ENCODE measurements around the gene HECA.
"Not testable (repeated sequence)": the region's sequence is repeated elsewhere in the genome, so short reads cannot be mapped to it uniquely, and the experiment has no call there.

Gene HECA, protein sequence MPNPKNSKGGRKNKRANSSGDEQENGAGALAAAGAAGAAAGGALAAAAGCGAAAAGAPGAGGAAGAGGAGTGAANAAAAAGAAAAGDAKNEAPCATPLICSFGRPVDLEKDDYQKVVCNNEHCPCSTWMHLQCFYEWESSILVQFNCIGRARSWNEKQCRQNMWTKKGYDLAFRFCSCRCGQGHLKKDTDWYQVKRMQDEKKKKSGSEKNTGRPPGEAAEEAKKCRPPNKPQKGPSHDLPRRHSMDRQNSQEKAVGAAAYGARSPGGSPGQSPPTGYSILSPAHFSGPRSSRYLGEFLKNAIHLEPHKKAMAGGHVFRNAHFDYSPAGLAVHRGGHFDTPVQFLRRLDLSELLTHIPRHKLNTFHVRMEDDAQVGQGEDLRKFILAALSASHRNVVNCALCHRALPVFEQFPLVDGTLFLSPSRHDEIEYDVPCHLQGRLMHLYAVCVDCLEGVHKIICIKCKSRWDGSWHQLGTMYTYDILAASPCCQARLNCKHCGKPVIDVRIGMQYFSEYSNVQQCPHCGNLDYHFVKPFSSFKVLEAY

DNA sequence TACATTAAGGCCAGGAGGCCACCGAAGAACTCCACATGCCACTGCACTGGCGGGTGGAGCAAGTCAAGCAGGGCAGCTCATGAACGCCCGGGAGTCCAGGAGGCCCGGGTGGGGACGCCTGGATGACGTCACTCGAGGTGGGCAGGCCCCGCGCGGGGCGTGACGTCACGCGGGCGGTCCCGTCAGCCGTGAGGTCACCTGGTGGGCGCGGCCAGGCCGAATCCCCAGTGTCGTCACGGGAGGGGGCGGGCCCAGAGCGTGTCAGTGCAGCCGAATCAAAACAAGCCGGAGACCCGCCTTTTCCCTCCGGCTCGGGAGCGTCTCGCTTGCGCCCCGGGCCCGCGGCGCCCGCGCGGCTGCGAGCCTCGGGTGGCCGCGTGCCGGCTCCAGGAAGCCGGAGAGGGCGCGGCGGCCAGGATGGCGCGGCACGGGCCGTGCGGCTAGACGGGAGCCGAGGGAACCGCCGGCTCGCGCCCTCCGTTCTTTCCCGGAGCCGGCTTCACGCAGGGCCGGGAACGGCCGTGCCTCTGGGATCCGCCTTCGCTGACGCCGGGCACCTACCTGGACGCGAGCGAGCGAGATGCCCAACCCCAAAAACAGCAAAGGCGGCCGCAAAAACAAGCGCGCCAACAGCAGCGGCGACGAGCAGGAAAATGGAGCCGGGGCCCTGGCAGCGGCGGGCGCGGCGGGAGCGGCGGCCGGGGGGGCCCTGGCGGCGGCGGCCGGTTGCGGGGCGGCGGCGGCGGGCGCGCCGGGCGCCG lies at the start of gene HECA:
TSS of gene HECA (plus strand) at position 264 of the 761 bp plus-strand sequence. CDS start at position 581, 317 bp downstream.
- DNase-seq (ENCODE audit: low read depth) = peak; percentile 67

DNA sequence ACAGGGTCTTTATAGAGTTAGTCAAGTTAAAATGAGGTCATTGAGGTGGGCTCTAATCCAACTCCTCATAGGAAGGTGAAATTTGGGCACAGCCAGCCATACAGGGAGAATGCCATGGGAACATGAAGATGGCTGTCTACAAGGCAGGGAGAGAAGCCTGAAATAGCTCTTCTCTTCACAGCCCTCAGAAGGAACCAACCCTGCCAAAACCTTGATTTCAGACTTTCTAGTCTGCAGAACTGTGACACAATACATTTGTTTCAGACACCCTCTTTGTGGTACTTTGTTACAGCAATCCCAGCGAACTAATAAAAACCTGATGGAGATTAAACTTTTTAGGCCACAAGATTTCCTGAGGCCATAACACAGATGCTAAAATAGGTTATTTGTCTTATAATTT lies 43.1 kb upstream of the HECA start:
- no peak for DNase-seq (ENCODE audit: low read depth)

DNA sequence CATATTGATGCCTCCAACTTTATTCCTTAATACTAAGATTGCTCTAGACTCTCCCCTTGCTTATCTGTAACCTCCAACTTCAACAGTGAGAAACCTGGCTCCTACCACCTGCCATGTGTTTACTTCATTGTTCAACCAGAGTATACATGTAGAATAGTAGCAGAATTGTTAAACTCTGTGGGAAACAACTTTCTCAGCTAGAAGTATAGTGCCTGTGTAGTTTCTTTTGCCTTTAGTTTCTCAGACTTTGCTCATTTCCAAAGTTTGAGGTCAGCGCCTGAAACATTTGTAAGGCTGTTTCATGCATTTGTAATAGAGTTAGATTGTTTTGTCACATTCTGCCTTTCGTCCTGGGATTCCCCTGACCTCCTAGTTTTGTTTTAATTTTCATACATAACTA lies 34.9 kb upstream of the HECA start:
- DNase-seq (ENCODE audit: low read depth) = no peak

DNA sequence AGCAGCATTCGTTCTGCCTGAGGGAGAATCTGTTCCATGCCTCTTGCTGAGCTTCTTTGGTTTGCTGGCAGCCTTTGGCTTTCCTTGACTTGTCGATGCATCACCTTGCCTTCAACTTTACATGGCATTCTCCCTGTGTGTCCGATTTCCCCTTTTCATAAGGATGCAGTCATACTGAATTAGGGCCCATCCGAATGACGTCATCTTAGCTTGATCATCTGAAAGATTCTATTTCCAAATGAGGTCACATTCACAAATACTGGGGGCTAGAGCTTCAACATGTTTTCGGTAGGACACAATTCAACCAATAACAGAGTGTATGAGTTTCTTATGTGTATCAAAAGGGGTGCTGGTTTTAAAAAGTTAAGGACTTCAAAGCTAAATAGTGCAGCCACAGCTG lies 27.8 kb upstream of the HECA start:
- no peak for DNase-seq (ENCODE audit: low read depth)

DNA sequence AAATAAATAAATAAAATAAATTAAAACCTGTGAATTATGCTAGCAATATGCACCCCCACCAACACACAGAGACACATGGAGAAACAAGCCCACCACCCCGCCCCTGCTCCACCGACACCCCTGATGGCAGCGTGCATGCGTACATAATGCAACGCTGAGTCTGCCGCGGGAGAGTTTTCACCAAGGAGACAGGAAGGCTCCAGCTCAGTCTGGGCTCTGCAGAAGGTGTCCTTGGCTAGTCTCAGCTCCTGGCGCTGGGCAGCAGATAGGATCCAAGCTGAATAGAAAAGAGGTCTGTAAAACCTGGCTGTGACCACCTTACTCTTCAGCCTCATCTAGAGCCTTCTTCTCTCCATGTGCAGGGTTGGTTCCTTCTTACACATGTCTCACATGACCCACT lies 26.5 kb upstream of the HECA start:
- no peak for DNase-seq (ENCODE audit: low read depth)

DNA sequence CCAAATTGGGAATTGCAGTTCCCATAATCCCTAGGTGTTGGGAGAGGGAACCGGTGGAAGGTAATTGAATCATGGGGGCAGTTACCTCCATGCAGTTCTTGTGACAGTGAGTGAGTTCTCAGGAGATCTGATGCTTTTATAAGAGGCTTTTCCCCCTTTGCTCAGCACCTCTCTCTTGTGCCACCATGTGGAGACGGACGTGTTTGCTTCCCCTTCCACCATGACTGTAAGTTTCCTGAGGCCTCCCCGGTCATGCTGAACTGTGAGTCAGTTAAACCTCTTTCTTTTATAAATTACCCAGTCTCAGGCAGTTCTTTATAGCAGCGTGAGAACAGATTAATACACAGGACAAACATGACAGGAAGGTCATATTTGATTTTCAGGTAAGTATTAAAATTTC lies 25.3 kb upstream of the HECA start:
- DNase-seq (ENCODE audit: low read depth) = no peak

DNA sequence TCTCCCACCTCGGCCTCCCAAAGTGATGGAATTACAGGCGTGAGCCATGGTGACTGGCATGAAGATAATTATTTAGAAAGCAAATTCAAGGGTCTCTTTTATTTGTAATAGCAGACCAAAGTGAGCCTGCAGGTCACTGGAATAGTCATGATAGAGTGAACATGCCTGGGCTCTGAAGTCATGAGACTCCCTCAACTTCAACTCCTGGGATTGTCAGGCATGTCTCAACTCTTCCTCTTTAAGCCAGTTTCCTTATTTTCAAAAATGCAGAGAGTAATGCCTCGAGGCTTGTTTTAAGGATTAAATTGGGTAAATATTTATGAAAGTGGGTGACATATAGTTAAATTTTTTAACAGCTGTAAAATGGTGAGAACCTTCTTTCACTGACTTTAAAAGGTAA lies 22.7 kb upstream of the HECA start:
- no peak for DNase-seq (ENCODE audit: low read depth)

DNA sequence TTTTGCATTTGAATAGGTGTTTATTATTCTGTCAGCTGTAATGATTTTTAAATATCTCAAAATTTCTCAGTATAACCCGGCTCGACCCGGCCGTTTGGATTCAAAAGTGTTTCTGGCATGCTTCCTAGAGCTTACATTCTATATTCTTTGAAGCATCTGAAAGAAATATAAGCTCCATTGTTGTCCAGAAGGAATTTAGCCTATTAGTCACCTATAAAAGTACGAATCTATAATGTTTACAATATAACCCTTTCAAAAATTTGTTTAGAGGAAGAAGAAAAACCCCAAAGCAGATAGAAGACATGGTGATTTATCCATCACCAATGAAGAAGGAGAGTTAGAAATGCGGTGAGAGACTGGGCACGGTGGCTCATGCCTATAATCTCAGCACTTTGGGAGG lies 22.3 kb upstream of the HECA start:
- DNase-seq (ENCODE audit: low read depth) = no peak

DNA sequence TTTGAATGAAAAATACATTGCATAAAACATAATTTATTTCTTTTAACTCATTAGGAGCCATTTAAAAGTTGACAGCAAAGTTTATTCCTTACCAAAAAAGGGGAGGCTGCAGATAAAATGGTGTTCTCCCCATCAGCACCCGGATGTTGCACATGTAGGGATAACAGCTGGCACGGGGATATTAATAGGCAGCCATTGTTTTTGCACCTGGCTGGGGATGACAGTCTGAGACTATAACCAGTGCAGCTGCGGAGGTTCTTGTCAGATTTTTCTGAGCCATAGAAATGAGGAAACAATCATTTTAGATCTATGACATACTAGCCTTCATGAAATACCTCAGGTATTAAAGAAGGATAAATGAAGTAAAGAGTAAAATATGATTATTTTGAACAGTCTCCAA lies 20.1 kb upstream of the HECA start:
- no peak for DNase-seq (ENCODE audit: low read depth)

DNA sequence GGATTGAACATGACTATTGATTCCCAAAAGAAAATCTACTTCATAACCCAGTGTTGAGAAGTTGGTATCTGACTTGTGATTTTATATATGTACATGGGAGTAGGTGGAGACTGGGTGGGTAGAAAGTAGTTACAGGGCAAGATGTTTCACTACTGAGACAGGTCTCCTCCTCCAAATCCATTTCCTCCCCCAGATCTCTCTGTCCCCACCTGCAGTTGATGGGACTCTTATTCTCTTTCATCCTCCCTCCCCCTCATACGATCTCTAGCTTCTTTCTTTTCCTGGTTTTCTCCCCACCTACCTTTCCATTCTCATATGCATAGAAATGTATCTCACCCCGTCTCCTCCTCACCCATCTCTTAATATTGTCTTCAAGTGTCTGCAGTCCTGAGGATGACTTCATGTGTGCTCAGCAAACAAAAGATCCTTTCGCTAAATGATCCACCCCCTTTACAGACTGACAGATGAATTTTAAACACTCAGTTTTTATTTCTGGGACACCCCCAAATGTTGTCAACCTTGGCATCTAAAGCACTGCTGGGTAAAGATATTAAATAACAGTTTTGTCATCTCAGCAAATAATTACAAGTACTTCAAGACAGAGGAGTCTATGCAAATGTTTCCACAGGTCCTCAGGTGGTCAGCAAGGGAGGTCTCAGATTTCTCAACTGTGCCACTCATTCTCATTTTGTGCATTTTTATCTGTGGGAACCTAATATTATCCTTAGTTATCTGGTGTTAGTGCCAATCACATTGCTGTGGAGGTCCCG lies 18.7 kb upstream of the HECA start:
- DNase-seq (ENCODE audit: low read depth) = no peak

DNA sequence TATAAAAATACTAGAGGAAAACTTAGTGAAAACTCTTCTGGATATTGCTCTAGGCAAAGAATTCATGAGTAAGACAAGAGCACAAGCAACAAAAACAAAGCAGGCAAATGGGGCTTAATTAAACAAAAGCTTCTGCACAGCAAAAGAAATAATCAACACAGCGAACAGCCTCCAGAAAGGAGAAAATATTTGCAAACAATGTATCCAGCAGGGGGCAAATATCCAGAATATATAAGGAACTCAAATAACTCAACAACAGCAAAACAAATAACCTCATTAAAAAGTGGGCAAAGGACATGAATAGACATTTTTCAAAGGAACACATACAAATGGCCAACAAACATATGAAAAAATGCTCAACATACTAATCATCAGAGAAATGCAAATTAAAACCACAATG lies 17.1 kb upstream of the HECA start:
- no peak for DNase-seq (ENCODE audit: low read depth)

DNA sequence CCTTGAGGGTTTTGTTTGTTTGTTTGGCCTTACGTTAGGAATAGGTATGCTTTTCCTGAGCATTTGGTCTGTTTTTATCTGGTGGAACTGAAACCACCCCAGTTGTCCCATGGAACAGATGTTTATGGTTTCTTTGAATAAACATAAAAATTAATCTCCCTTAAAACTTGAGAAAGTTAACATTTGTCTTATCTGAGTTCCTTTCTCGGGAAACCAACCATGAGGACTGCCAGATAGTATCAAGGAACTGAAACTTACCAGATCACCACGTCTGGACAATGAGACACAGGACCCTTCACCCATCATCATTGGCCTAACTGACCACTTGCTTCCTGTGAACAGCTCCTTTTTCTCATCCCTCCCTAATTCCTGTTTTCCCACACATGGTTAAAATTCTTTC lies 15.3 kb upstream of the HECA start:
- no peak for DNase-seq (ENCODE audit: low read depth)

DNA sequence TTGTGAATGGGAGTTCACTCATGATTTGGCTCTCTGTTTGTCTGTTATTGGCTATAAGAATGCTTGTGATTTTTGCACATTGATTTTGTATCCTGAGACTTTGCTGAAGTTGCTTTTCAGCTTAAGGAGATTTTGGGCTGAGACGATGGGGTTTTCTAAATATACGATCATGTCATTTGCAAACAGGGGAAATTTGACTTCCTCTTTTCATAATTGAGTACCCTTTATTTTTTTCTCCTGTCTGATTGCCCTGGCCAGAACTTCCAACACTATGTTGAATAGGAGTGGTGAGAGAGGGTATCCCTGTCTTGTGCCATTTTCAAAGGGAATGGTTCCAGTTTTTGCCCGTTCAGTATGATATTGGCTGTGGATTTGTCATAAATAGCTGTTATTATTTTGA lies 12.1 kb upstream of the HECA start:
- DNase-seq (ENCODE audit: low read depth) = not testable (repeated sequence)

DNA sequence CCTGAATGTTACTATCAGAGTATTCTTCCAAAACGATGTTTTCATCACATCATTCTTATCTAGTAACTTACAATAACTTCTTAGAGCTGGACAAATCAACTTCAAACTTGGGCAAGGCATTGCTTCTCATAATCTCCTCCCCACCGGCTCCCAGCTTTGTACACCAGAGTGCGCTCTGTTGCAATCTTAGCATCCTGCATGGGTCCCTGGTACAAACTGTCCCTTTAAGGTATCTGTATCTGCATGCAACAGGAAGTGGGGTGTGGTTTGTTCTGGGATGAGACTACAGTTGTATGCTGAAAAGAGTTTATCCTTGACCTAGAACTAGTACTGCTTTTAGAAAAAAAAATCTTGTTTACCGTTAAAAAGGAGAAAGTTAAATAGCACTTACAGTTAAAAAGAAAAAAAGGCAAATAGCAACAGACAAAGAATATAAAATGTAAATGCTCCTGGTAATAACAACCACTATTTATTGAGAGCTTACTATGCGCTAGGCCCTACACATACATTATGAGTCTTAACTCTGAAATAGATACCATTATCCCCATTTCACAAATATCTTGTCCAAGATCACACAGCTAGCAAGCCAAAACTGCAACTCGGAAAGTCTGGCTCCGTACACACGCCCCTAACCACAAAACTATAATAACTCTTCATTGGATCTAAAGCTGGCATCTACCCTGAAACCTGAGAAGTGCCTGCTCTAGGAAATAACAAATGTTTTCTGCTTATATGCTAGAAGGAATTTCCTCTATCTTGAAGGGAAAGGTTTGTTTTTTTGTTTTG lies 9.8 kb upstream of the HECA start:
- DNase-seq (ENCODE audit: low read depth) = no peak

DNA sequence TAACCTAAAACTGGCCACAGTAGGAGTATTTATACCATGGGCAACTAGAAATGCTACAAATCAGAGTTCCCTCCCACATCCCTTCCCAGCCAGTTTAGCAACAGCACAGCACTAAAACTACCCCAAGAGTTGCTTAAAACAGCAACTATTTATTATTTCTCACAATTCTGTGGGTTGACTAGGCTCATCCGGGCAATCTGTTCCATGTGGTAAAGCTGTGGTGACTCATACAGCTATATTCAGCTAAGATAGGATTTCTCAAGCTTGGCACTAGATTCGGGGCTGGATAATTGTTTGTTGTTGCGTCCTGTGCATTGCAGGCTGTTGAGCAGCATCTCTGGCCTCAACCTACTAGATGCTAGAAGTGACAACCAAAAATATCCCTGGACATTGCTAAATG lies 8.6 kb upstream of the HECA start:
- DNase-seq (ENCODE audit: low read depth) = peak; percentile 39

DNA sequence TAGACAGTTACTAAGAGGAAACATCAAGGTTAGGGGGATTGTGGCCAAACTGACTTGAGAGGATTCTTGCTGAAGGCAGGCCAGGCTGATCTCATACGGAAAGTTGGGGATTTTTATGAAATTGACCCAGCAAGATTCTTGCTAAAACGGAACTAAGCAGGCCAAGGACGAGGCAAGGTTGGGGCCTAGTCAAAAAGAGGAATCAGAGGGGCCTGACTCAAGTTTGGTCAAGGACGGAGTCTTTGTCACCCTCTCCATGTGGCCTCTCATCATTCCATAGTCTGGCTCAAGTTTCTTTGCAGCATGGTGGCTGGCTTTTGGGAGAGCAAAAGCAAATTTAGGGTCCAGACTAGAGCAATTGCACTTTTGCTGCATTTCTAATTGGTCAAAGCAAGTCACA lies 7.9 kb upstream of the HECA start:
- DNase-seq (ENCODE audit: low read depth) = no peak

DNA sequence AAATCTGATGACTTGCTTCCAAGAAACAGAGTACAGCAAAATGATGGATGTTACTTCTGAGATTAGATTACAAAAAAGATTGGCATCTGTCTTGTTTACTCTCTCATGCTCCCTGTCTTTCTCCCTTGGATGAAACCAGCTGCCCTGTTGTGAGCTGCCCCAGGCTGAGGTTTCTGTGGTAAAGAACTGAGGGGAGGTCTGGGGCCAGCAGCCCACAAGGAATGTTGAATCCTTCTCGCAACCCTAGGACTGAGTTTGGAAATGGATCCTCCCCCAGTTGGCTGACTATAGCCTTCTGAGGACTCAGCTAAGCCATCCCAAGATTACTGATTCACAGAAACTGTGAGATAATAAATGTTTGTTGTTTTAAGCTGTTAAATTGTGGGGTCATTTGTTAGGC lies 5.6 kb upstream of the HECA start:
- no peak for DNase-seq (ENCODE audit: low read depth)

DNA sequence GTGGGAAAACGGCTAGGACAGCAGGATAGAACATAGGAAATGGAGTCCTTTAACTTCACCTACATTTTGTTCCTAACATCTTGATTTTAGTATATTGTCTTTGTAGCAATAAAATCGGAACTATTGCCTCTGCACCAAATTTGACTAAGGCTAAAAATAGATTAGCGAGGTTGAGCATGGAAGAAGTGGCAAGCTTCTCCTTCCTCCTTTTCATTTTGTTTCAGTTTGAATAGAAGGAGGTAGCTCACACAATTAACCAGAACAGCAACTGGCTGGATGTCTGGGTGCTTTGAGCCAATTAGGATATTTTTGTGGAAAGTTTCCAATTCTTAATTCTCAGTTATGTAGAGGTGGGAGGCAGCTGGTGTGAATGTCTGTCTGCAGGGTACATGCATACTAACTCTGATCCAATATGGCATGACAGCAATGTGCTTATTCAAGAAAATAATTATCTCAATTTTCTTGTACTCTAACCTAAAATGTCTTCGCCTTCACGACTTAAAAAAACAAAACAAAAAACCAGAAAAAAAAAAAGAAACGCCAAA lies 3.1 kb upstream of the HECA start:
- DNase-seq (ENCODE audit: low read depth) = no peak

DNA sequence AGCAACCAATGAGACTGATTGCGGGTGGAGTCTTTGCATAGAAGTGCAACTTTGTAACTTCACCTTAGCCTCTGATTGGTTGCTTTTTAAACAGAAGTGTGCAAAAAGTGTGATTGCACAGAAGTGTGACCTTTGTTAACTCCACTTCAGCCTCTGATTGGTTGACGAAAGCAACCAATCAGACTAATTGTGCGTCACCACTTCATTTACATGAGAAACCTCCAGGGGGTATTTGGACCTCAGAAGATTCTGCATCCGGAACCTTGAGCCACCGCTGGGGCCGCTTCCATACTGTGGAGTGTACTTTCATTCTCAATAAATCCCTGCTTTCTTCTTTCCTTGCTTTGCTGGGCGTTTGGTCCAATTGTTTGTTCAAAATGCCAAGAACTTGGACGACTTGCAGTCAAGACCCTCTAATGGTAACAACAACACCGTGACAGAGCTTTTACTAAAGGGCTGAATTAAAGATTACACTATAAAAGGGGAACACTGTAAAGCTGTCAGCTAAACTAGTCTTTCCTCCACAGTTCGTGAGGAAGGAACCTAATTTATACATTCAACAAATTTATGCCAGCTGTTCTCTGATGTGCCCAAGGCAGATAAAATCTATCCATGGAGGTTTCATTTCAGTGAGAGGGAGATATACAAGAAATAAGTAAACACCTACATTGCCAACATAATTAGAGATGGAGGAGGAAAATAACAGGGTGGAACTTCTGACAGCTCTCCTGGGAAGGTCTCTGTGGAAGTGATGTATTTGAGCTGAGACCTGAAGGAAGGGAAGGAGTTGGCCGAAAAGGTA lies 1.4 kb upstream of the HECA start:
- DNase-seq (ENCODE audit: low read depth) = no peak

DNA sequence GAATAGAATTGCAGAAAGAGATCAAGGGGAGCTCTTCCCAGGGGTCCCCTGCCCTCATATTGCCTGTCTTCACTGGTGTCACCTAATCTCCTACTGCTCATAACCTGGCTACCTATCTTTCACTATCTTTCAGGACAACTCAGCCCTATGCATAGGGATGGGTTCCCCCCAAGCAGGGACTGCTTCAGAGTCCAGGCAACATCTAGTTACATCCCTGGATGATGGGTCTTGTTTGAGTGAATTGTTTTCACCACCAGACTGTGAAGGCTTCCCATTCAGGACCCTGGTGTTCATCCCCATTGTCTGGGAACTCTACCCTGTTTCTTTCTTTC lies 850 bp upstream of the HECA start:
- no peak for DNase-seq (ENCODE audit: low read depth)

All from HS-5 (cell line).